GM12892 (cell line): Measurements from ENCODE around the gene PARVB.

Source experiments
- POLR2A ChIP-seq: IDR thresholded peaks from 2 replicates; pipeline ENCODE4 v1.6.1; 2011; ENCODE audit warnings: low read depth, low read length, control low read depth
- POLR2AphosphoS5 ChIP-seq: IDR thresholded peaks from 2 replicates; pipeline ENCODE4 v1.6.1; 2011; ENCODE audit warnings: low read depth, low read length, control low read depth

DNA sequence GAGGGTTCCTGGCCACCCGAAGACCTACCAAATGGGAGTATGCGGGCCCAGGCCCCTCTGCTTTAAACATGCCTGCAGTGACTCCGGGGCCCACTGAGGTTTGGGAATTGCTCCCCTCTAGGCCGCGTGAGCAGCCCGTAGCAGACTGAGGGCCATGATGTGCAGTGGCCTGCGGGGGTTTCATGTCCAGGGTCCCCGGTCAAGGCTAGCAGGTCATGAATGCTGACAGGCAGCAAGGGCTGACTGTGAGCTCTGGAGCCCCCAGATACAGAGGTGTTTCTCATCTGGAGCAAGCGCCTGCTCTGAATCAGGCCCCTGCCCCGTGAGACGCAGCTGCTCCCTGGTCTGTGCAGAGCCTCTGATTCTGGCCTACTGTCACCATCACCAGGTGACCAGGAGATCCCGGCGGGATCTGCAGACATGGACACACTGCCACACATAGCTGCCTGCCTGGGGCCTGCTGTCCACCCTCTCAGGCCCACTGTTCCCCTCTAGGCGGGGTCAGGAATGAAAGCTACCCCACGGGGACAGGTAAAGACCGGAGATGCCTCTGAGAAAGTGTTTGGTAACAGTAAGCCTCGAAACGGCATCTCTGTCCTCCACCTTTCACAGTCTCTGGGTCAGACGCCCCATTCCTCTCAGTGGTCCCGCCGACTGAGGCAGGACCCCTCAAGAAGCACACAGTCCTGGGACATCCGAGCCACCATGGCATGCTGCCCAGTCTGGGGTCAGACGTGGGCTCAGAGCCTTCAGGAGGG, 73.3 kb downstream of the PARVB start:
- TF ChIP-seq POLR2A, result no peak
- no peak for TF ChIP-seq POLR2AphosphoS5
